Pericardium fibroblast (primary cell): ENCODE data around the gene EIPR1. TPM values are rescaled to one million over a fixed set of nuclear protein-coding genes. Genes with fewer than 3 reads are reported as not detected.

ENCODE experiments used
- total RNA-seq: library from RNA; depleted of rRNA; stranded (reverse); fragments of >200 nt; gene quantifications from 2 replicates; pipeline ENCODE4 v1.2.3, GENCODE V29; 2015

The EIPR1 gene
- 27.4 and 53.5 TPM in 2 replicates for total RNA-seq

GRCh38 chr2:3377612-3378432, at the start of gene EIPR1:
EIPR1 (minus strand) TSS chr2:3377818; CDS start chr2:3377689, 129 bp downstream.

DNA sequence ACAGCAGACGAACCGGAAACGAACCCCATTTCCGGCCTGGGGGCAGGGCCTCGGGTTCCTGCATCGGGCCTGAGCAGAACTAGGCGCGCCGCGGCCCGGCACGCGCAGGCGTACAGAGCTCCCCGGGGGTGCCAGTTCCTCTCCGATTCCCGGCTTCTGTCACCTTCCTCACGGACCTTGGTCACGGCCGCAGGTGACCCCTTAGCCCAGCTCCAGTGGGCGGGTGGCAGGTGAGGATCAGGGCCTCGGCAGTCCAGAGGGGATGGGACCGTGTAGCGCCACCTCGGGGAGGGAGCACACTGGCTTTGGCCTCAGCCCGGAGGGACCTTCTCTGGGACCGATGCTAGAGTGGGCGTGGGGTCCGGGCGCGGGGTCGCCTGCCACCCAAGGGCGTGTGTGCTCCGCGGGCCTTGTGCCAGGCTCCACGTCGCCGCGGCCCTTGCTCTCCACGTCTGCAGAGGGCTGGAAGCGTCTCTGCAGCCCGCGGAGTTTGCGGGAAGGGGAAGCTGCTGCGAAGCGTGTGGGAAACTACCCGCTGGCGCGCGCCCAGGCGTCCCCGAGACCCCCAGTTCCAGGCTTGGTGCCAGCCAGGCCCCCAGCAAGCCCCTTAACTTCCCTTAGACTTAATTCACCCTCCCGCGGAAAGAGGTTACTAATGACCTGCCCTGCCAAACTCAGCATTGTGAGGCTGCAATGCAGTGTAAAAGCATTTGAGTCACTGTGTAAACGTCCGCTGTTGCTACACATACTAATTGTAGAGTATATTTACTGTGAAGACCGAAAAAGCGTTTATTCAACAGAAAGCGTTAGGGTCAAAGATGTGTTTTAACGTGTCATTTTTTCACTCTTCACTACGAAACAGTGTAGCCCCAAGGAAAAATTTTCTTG, 2.3 kb upstream of the EIPR1 start, which contains the start of gene TRAPPC12:
TRAPPC12 (plus strand) TSS at position 48 of the 888 bp plus-strand sequence. CDS start 7,930 bp downstream, outside the sequence.

Other genes with a start within 250 kb of the EIPR1 start
- gene TRAPPC12, start 1.9 kb upstream of the EIPR1 start, total RNA-seq = 78.3 and 78.4 TPM in 2 replicates
- gene ADI1, start 141.7 kb upstream of the EIPR1 start, total RNA-seq = 79.2 and 93.4 TPM in 2 replicates
- gene RNASEH1, start 180.5 kb upstream of the EIPR1 start, total RNA-seq = 14.6 and 21.1 TPM in 2 replicates
- 3,319 and 5,591 TPM in 2 replicates for gene RPS7, start 197.4 kb upstream of the EIPR1 start, total RNA-seq
- gene COLEC11, start 217.3 kb upstream of the EIPR1 start, total RNA-seq = 1.4 and 8.9 TPM in 2 replicates